ENCODE data around the gene PPL. TPM values are rescaled to one million over a fixed set of nuclear protein-coding genes. Genes with fewer than 3 reads are reported as not detected.
A peak's percentile ranks its signal among the peaks of the same experiment; 100 is the strongest.

The PPL gene
- total RNA-seq, 1 experiment from 2014 or later: 28.5 TPM

GRCh38 chr16:4945560-4946502 lies 8.9 kb upstream of the PPL start:
- CTCF ChIA-PET: no interaction called here
- no peak for DNase-seq (ENCODE audit: low spot score)
- Mint-ChIP-seq H3K9me3 (no peaks in the 10 kb centered on the region), H3K27ac (no peak overlapping the region), H3K4me3 (no peak overlapping the region), H3K27me3 (ENCODE audit: low read depth) (no peaks in the 10 kb centered on the region), H3K4me1 (peaks cover 50% of the 10 kb centered on the region), H3K36me3 (no peaks in the 10 kb centered on the region)
- no peak for ATAC-seq
- POLR2A ChIA-PET: no interaction called here
- TF ChIP-seq ZNF121 (CRISPR knock-in tag; IDR thresholded peaks at IDR 0.05): peak; percentile 46; the same call in 1 of the 2 replicates
- TF ChIP-seq RORB (CRISPR knock-in tag; IDR thresholded peaks at IDR 0.05): no peak

GRCh38 chr16:4944333-4945281 lies 7.7 kb upstream of the PPL start:
- Mint-ChIP-seq H3K27me3 (ENCODE audit: low read depth) (no peaks in the 10 kb centered on the region), H3K4me1 (peaks cover 51% of the 10 kb centered on the region), H3K36me3 (no peaks in the 10 kb centered on the region), H3K9me3 (no peaks in the 10 kb centered on the region), H3K27ac (peak overlapping the region; percentile 89), H3K4me3 (no peak overlapping the region)
- CTCF ChIA-PET: interaction anchor here (0.6 to 3.1 kb wide), 3 partner anchors 8 to 329 kb away, joined by 3 to 14 read pairs (median 6); no protein-coding TSS in a partner anchor
- POLR2A ChIA-PET: no interaction called here
- peak; percentile 42 for DNase-seq (ENCODE audit: low spot score)
- TF ChIP-seq NR2C2 (CRISPR knock-in tag; IDR thresholded peaks at IDR 0.05): no peak
- TF ChIP-seq CREM (CRISPR knock-in tag; IDR thresholded peaks at IDR 0.05): no peak
- peak; percentile 61; the same call in 1 of the 2 replicates for TF ChIP-seq GABPB1 (CRISPR knock-in tag; IDR thresholded peaks at IDR 0.05)
- TF ChIP-seq PREB (CRISPR knock-in tag; IDR thresholded peaks at IDR 0.05; ENCODE audit: borderline replicate concordance): no peak
- no peak for TF ChIP-seq ZSCAN18 (CRISPR knock-in tag; IDR thresholded peaks at IDR 0.05)
- TF ChIP-seq JAZF1 (CRISPR knock-in tag; IDR thresholded peaks at IDR 0.05): no peak
- peak; percentile 20 for ATAC-seq

GRCh38 chr16:4942481-4942880 lies 5.5 kb upstream of the PPL start:
- ATAC-seq: no peak
- Mint-ChIP-seq H3K36me3 (no peaks in the 10 kb centered on the region), H3K4me1 (peaks cover 39% of the 10 kb centered on the region), H3K4me3 (no peak overlapping the region), H3K27ac (peak overlapping the region; percentile 91; the same call in 1 of the 2 replicates), H3K27me3 (ENCODE audit: low read depth) (peaks cover 6% of the 10 kb centered on the region), H3K9me3 (no peaks in the 10 kb centered on the region)
- CTCF ChIA-PET: interaction anchor here (3.1 kb wide), 1 partner anchor 14 kb away, joined by 14 read pairs; no protein-coding TSS in a partner anchor
- no peak for DNase-seq (ENCODE audit: low spot score)
- POLR2A ChIA-PET: interaction anchor here (1.0 kb wide), 1 partner anchor 15 kb away, joined by 4 read pairs; the partner anchor contains the start of gene SEC14L5
- TF ChIP-seq NFE2L1 (CRISPR knock-in tag; IDR thresholded peaks at IDR 0.05) (no peak), MLX (CRISPR knock-in tag; IDR thresholded peaks at IDR 0.05) (no peak), IRF1 (CRISPR knock-in tag; IDR thresholded peaks at IDR 0.05) (no peak), E2F1 (CRISPR knock-in tag; IDR thresholded peaks at IDR 0.05) (no peak), ZNF121 (CRISPR knock-in tag; IDR thresholded peaks at IDR 0.05) (no peak), ZNF423 (CRISPR knock-in tag; IDR thresholded peaks at IDR 0.05) (no peak), SMAD3 (CRISPR knock-in tag; IDR thresholded peaks at IDR 0.05; ENCODE audit: borderline replicate concordance) (no peak), MYBL2 (CRISPR knock-in tag; IDR thresholded peaks at IDR 0.05) (no peak), SOX15 (CRISPR knock-in tag; IDR thresholded peaks at IDR 0.05) (no peak), ZNF317 (CRISPR knock-in tag; IDR thresholded peaks at IDR 0.05; ENCODE audit: borderline replicate concordance, low read depth) (no peak)
- TF ChIP-seq, protein P1, sequence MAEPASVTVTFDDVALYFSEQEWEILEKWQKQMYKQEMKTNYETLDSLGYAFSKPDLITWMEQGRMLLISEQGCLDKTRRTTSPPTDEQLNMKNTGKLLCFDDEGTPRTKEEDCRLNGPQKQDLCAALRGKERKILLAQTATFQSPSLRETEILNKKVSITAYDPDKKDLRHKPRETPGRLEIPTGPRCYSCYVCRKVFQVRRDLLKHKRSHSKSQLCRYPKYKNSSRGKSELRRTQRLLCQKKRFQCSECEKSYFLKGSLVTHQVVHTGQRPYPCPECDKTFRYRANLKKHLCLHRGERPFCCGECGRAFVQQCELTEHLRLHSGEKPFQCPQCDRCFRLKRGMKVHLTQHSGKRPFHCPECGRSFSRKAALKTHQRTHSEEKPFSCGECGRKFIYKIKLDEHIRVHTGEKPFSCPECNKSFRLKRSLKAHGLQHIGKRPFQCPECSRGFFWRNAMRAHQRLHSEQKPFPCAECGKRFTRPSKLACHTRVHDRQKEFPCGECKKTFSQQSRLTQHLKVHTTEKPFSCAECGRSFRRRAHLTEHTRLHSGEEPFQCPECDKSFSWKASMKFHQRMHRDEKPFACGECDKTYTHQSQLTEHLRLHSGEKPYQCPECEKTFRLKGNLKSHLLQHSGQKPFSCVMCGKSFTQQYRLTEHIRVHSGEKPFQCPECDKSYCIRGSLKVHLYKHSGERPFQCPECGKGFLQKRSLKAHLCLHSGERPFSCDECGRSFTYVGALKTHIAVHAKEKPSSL (CRISPR knock-in tag; conservative IDR thresholded peaks at IDR 0.05): no peak
- TF ChIP-seq, protein P2, sequence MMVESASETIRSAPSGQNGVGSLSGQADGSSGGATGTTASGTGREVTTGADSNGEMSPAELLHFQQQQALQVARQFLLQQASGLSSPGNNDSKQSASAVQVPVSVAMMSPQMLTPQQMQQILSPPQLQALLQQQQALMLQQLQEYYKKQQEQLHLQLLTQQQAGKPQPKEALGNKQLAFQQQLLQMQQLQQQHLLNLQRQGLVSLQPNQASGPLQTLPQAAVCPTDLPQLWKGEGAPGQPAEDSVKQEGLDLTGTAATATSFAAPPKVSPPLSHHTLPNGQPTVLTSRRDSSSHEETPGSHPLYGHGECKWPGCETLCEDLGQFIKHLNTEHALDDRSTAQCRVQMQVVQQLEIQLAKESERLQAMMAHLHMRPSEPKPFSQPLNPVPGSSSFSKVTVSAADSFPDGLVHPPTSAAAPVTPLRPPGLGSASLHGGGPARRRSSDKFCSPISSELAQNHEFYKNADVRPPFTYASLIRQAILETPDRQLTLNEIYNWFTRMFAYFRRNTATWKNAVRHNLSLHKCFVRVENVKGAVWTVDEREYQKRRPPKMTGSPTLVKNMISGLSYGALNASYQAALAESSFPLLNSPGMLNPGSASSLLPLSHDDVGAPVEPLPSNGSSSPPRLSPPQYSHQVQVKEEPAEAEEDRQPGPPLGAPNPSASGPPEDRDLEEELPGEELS (CRISPR knock-in tag; IDR thresholded peaks at IDR 0.05): no peak
